GM12892 (cell line): ENCODE results near the gene TSPAN10.

Experiments
- POLR2A ChIP-seq: IDR thresholded peaks from 2 replicates; pipeline ENCODE4 v1.6.1; 2011; ENCODE audit warnings: low read depth, low read length, control low read depth
- POLR2AphosphoS5 ChIP-seq: IDR thresholded peaks from 2 replicates; pipeline ENCODE4 v1.6.1; 2011; ENCODE audit warnings: low read depth, low read length, control low read depth
- TAF1 ChIP-seq: IDR thresholded peaks from 2 replicates; pipeline ENCODE4 v1.6.1; 2011; ENCODE audit warnings: low read depth, mild to moderate bottlenecking, control low read depth, low read length, borderline replicate concordance

- TF ChIP-seq TAF1: no peak
- no peak for TF ChIP-seq POLR2A
- TF ChIP-seq POLR2AphosphoS5: no peak
Observed at GRCh38 chr17:81621494-81622130, 15.4 kb upstream of the TSPAN10 start.
